Skeletal muscle cell (primary cell): ENCODE data around the gene CCDC169.
"Not testable (repeated sequence)": the region's sequence is repeated elsewhere in the genome, so short reads cannot be mapped to it uniquely, and the experiment has no call there.

Experiments used
- DNase-seq: peaks from one replicate; pipeline ENCODE4 v3.0.0-alpha.2; 2010; ENCODE audit warnings: low read depth
- H3K4me3 ChIP-seq: 2 replicates; pipeline ENCODE4 v1.5.1; 2011; ENCODE audit warnings: low read depth, mild to moderate bottlenecking, control low read depth, low read length, moderate library complexity

Gene CCDC169

GRCh38 chr13:36323408-36323807 lies 25.8 kb upstream of the CCDC169 start:
- H3K4me3 ChIP-seq: no peak overlapping the region
- DNase-seq: no peak

GRCh38 chr13:36319793-36320192 lies 22.2 kb upstream of the CCDC169 start:
- not testable (repeated sequence) for H3K4me3 ChIP-seq, DNase-seq

- no peak for DNase-seq
- no peak overlapping the region for H3K4me3 ChIP-seq
Observed at GRCh38 chr13:36313047-36313969, 15.7 kb upstream of the CCDC169 start.

GRCh38 chr13:36310417-36311108 lies 12.9 kb upstream of the CCDC169 start:
- DNase-seq: no peak
- no peak overlapping the region for H3K4me3 ChIP-seq

GRCh38 chr13:36302289-36302688 lies 4.7 kb upstream of the CCDC169 start:
- no peak overlapping the region for H3K4me3 ChIP-seq
- no peak for DNase-seq

- H3K4me3 ChIP-seq, DNase-seq: not testable (repeated sequence)
Observed at GRCh38 chr13:36299469-36299868, 1.9 kb upstream of the CCDC169 start.

GRCh38 chr13:36298535-36299068 lies 988 bp upstream of the CCDC169 start:
- H3K4me3 ChIP-seq: peak overlapping the region; percentile 63
- no peak for DNase-seq

GRCh38 chr13:36294096-36294495 lies 3.5 kb downstream of the CCDC169 start:
- H3K4me3 ChIP-seq: no peak overlapping the region
- no peak for DNase-seq

GRCh38 chr13:36293497-36293896 lies 4.1 kb downstream of the CCDC169 start:
- H3K4me3 ChIP-seq: no peak overlapping the region
- no peak for DNase-seq

- no peak overlapping the region for H3K4me3 ChIP-seq
- DNase-seq: no peak
Observed at GRCh38 chr13:36288794-36289391, 8.7 kb downstream of the CCDC169 start.

- no peak for DNase-seq
- no peak overlapping the region for H3K4me3 ChIP-seq
Observed at GRCh38 chr13:36286006-36286405, 11.6 kb downstream of the CCDC169 start.

GRCh38 chr13:36282821-36283432 lies 14.7 kb downstream of the CCDC169 start:
- no peak for DNase-seq
- no peak overlapping the region for H3K4me3 ChIP-seq

GRCh38 chr13:36275190-36276002 lies 22.2 kb downstream of the CCDC169 start:
- DNase-seq: peak; percentile 57

GRCh38 chr13:36273431-36273830 lies 24.2 kb downstream of the CCDC169 start:
- no peak for DNase-seq
- H3K4me3 ChIP-seq: no peak overlapping the region

More at GRCh38 chr13:36275190-36276002, 22.2 kb downstream of the CCDC169 start:
- no peak overlapping the region for H3K4me3 ChIP-seq

GRCh38 chr13:36261976-36262375 lies 35.6 kb downstream of the CCDC169 start:
- DNase-seq: peak; percentile 80
- no peak overlapping the region for H3K4me3 ChIP-seq

- H3K4me3 ChIP-seq: no peak overlapping the region
- DNase-seq: no peak
Observed at GRCh38 chr13:36261011-36261410, 36.6 kb downstream of the CCDC169 start.

GRCh38 chr13:36259361-36260137 lies 38.1 kb downstream of the CCDC169 start:
- no peak overlapping the region for H3K4me3 ChIP-seq
- DNase-seq: no peak

- H3K4me3 ChIP-seq: no peak overlapping the region
- no peak for DNase-seq
Observed at GRCh38 chr13:36258831-36259230, 38.8 kb downstream of the CCDC169 start.
